Kidney tubule cell (primary cell): Measurements from ENCODE around the gene PRKAG2.

ENCODE experiments used
- DNase-seq: peaks from one replicate; pipeline ENCODE4 v3.0.0-alpha.2; 2018; ENCODE audit warnings: low spot score

Gene PRKAG2

GRCh38 chr7:151744051-151744580 lies 132.8 kb downstream of the PRKAG2 start:
- no peak for DNase-seq

- DNase-seq, result no peak
Measured at GRCh38 chr7:151743481-151743983, 133.4 kb downstream of the PRKAG2 start.

GRCh38 chr7:151742713-151743480 lies 134.0 kb downstream of the PRKAG2 start:
- no peak for DNase-seq

GRCh38 chr7:151741585-151741984 lies 135.3 kb downstream of the PRKAG2 start:
- DNase-seq, result no peak

GRCh38 chr7:151740081-151740851 lies 136.6 kb downstream of the PRKAG2 start:
- DNase-seq, result no peak

- DNase-seq, result no peak
Measured at GRCh38 chr7:151738925-151739324, 138.0 kb downstream of the PRKAG2 start.

DNA sequence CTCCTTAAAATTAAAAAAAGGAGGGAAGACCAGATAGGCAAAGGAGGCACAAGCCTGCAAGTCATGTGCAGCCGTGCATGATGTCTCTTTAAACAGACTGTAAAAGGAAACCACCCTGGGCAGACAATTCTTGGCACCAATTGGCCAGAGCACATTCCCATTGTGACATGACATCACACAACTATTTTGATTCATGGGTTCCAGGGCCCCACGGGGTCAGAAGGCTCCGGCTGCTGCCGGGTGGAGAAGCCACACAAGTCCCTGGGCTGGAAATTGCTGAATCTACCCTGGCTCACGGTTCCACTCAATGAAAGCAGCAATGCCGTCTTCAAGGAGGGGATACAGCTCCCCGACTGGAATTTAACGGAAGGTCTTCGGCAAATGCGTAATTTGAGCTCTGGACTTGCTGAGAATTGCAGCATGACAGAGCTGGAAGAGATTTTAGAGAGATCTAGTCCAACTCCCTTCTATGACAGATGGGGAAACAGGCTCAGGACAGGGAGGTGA lies 140.5 kb downstream of the PRKAG2 start:
- DNase-seq, result peak; percentile 98

DNA sequence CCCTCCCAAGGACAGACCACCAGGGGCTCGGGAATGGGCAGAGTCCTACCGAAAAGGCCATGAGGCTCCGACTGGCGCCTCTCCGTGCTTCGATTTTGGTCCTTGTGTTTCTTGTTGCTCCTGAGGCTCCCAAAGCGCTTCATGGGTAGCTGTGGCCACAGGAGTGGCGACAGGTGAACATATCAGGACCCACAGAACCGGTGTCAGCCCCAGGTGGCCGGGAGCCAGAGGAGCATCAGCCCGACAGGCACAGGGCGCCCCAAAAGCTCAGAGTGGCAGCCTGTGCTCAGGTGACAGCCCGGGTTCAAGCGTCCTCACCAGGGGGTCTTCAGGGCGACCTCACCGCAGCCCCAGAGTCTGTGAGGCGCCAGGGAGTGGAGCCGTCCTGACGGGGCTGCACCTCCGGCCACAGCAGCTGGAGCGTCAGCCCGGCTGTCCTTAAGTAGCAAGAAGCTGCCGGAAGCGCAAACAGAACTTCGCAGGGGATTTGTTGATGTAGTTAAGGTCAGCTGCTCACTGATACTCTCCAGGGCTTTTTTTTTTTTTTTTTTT lies 141.0 kb downstream of the PRKAG2 start:
- DNase-seq, result no peak

DNA sequence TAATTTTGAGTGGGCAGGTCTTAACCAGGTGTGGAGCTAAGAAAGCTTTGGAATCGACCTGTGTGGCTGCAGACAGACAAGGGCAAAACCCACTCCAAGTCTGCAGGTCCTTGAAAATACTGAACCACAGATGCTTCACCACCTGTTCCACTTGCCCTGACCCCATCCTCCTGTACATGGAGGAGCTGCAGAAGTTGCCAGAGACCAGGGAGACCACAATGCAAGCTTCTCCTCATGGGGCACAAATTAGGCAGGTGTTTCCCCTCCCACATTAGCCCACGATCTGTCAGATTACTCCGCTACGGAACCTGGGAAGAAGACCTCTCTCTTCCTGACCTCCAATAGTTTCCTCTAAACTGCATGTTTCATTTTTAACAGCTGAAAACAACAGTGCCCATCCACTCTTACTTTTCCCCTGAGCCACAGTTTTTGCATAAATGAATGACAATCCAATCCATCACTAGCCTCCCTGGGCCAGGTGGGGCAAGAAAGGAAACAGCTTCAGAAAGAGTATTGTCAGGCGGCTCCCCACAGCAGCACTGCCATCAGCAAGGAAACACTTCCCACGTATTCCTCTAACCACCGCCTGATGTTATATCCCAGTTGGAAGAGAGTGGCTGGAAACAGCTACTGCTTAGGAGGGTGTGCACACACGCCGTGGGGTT lies 141.6 kb downstream of the PRKAG2 start:
- no peak for DNase-seq

DNA sequence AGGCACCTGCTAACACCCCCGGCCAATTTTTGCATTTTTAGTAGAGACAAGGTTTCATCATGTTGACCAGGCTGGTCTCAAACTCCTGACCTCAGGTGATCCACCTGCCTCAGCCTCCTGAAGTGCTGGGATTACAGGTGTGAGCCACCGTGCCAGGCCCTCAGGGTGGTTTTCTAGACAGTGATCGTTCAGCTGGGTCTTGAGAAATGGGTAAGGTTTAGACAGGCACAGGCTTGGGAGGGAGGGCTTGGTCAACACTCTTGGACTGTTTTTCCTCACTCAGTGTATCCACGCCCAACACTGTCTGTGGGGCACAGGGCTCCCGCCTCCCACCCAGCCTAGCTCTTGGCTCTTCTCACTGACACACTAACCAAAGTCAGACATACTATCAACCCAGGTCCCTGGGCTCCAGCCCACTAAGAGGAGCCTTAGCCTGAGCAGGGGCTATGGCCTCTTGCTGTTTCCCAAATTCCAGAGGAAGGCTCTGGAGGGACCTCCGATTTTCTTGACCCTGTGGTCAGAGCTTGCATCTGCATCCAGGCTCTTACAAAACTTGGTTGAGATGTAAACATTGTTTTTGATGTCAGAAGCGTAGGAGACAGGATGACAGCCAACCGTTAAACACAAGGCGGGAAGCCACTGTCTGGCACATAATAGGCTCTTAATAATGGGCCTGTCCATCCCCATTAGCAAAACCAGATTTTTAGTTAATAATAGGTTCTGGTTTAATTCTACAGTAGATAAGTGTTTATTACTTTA lies 143.9 kb downstream of the PRKAG2 start:
- DNase-seq, result no peak

DNA sequence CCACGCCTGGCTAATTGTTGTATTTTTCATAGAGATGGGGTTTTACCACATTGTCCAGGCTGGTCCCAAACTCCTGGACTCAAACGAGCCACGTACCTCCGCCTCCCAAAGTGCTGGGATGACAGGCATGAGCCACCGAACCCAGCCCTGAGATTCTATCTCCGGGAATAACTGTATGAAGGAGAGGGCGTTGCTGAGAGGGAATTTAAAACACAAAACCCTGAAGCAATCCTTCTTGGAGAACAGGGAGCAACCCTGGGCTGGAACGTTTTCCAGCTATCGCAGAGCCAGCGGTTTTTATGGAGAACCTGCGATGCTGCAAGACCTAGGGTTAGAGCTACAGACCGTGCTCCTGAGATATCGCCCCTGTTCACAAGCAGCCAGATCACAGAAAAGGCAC lies 144.6 kb downstream of the PRKAG2 start:
- DNase-seq, result no peak

- no peak for DNase-seq
Measured at GRCh38 chr7:151731022-151731441, 145.9 kb downstream of the PRKAG2 start.

GRCh38 chr7:151730591-151730990 lies 146.3 kb downstream of the PRKAG2 start:
- no peak for DNase-seq

DNA sequence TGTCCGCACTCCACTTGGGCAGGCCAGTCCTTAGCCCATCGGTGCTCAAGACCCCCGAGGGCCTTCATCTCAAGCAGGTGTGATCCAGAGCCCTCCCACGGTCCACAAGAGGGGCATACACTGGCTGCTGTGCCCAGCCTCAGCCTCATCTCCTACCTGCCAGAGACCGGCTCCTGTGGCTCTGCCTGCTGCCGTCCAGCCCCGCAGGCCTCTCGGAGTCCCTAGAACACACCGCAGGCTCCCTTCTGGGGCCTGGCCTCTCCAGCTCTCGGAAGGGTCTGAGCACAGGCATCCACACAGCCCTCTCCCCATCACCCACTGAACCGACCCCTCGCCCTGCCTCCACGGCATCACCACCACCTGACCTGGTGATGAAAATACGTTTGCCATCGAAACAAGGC lies 147.4 kb downstream of the PRKAG2 start:
- no peak for DNase-seq

DNA sequence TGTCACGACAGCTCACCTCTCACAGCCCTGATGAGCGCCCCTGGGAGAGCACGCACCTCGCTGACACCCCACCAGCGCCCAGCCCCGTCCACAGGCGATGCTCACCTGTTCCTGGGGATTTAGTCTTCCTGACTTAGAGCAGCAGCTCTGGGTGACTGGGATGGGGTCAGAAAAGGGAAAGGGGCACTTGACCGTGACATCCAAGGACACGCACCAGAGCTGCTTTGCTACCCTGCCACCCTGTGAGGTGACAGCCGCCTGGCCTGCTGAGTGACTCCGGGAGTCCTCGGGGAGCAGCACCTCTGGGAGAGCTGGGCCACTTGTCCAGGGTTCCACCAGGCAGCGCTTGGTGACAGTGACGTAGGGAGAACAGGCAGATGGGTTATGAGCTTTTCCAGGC lies 148.2 kb downstream of the PRKAG2 start:
- no peak for DNase-seq

DNA sequence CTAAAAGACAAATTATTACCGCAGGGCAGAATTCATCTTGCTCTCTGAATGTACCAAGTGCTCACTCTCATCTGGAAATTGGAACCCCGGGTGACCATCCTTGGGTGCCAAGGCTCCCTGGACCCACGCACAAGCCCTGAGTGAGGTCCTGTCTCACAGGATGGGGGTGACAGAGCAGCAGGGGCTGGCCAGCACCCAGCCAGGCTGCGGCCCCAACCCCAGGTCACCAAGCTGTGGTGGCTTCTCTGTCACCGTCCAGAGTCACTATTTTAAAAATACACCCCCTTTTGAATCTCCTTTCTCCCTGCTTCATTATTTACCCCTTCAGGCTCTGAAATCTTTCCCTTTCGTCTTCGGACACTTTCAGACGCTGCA lies 148.6 kb downstream of the PRKAG2 start:
- DNase-seq, result no peak

DNA sequence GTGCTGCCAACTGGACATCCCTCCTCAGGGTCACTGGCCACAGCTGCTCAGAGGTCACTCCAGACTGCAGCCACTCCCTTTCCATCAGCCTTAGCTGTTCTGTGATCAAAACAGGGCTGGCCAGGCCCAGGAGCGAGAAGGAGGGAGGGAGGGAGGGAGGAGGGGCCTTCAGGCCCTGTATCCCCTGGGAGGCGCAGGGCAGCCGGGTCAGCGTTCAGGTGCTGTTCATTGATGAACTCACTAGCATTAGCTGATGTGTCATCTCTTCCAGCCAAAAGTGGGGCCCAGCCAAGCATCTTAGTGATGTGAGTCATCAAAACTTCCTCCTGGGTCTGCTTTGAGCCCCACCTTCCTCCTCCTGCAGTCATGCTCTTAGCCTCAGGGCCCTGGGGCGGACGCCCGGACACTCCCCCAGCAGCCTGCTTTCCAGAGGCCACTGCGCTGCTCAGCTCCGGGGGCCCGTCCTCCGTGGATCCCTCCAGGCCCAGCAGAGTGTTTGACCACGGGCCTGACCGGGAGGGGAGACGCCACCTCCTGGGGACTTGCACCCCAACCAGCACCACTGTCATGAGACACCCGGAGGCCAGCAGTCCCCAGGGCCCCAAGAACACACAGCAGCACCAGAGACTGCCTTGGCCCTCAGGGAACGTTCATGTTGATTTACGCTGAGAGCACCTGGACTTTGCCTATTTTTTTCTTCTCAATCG lies 149.2 kb downstream of the PRKAG2 start:
- DNase-seq, result peak; percentile 100

- DNase-seq, result no peak
Measured at GRCh38 chr7:151726652-151727578, 150.0 kb downstream of the PRKAG2 start.

GRCh38 chr7:151725844-151726651 lies 150.9 kb downstream of the PRKAG2 start:
- DNase-seq, result peak; percentile 70
